ENCODE data around the gene SELENOW. TPM values are rescaled to one million over a fixed set of nuclear protein-coding genes. Genes with fewer than 3 reads are reported as not detected.
"Not testable (repeated sequence)": the region's sequence is repeated elsewhere in the genome, so short reads cannot be mapped to it uniquely, and the experiment has no call there.

SELENOW gene
- total RNA-seq, 1 donor from 2014 or later = 127 TPM

- DNase-seq (ENCODE audit: low spot score in 2 of 2, unreplicated experiment in 2 of 2) = no peak
- H3K4me1 Mint-ChIP-seq = peaks cover 8% of the 10 kb centered on the region
- no peaks in the 10 kb centered on the region for H3K27me3 Mint-ChIP-seq (ENCODE audit: low read depth)
- TF ChIP-seq CTCF (IDR thresholded peaks at IDR 0.05; ENCODE audit: unreplicated experiment) = no peak
- no peaks in the 10 kb centered on the region for H3K9me3 Mint-ChIP-seq
- H3K27ac Mint-ChIP-seq = no peak overlapping the region
- no peak overlapping the region for H3K4me3 Mint-ChIP-seq
- no peaks in the 10 kb centered on the region for H3K36me3 Mint-ChIP-seq
These were observed 12.2 kb upstream of the SELENOW start for GRCh38 chr19:47766359-47766620.

GRCh38 chr19:47766670-47767069, 11.8 kb upstream of the SELENOW start:
- H3K27me3 Mint-ChIP-seq (ENCODE audit: low read depth) = no peaks in the 10 kb centered on the region
- DNase-seq (ENCODE audit: low spot score in 2 of 2, unreplicated experiment in 2 of 2) = no peak
- peaks cover 8% of the 10 kb centered on the region for H3K4me1 Mint-ChIP-seq
- H3K4me3 Mint-ChIP-seq = no peak overlapping the region
- no peaks in the 10 kb centered on the region for H3K36me3 Mint-ChIP-seq
- no peak for TF ChIP-seq CTCF (IDR thresholded peaks at IDR 0.05; ENCODE audit: unreplicated experiment)
- no peak overlapping the region for H3K27ac Mint-ChIP-seq
- no peaks in the 10 kb centered on the region for H3K9me3 Mint-ChIP-seq

GRCh38 chr19:47767349-47767748, 11.2 kb upstream of the SELENOW start:
- no peaks in the 10 kb centered on the region for H3K27me3 Mint-ChIP-seq (ENCODE audit: low read depth)
- H3K4me3 Mint-ChIP-seq = no peak overlapping the region
- no peak overlapping the region for H3K27ac Mint-ChIP-seq
- no peaks in the 10 kb centered on the region for H3K9me3 Mint-ChIP-seq
- DNase-seq (ENCODE audit: low spot score in 2 of 2, unreplicated experiment in 2 of 2) = no peak
- no peaks in the 10 kb centered on the region for H3K36me3 Mint-ChIP-seq
- no peak for TF ChIP-seq CTCF (IDR thresholded peaks at IDR 0.05; ENCODE audit: unreplicated experiment)
- H3K4me1 Mint-ChIP-seq = peaks cover 8% of the 10 kb centered on the region

- Mint-ChIP-seq H3K4me1 (peaks cover 8% of the 10 kb centered on the region), H3K4me3 (no peak overlapping the region), H3K27ac (no peak overlapping the region), H3K27me3 (ENCODE audit: low read depth) (no peaks in the 10 kb centered on the region), H3K36me3 (no peaks in the 10 kb centered on the region), H3K9me3 (no peaks in the 10 kb centered on the region)
- DNase-seq (ENCODE audit: low spot score in 2 of 2, unreplicated experiment in 2 of 2) = no peak
- TF ChIP-seq CTCF (IDR thresholded peaks at IDR 0.05; ENCODE audit: unreplicated experiment) = no peak
These were observed 9.9 kb upstream of the SELENOW start for GRCh38 chr19:47768604-47769003.

GRCh38 chr19:47769534-47769933, 9.0 kb upstream of the SELENOW start:
- Mint-ChIP-seq H3K4me3 (no peak overlapping the region), H3K27ac (no peak overlapping the region), H3K9me3 (no peaks in the 10 kb centered on the region), H3K36me3 (no peaks in the 10 kb centered on the region), H3K27me3 (ENCODE audit: low read depth) (no peaks in the 10 kb centered on the region), H3K4me1 (peaks cover 8% of the 10 kb centered on the region)
- DNase-seq (ENCODE audit: low spot score in 2 of 2, unreplicated experiment in 2 of 2) = no peak
- TF ChIP-seq CTCF (IDR thresholded peaks at IDR 0.05; ENCODE audit: unreplicated experiment) = no peak

- not testable (repeated sequence) for H3K27me3 Mint-ChIP-seq (ENCODE audit: low read depth); H3K36me3 Mint-ChIP-seq; DNase-seq (ENCODE audit: low spot score in 2 of 2, unreplicated experiment in 2 of 2); H3K27ac Mint-ChIP-seq; H3K4me3 Mint-ChIP-seq; H3K9me3 Mint-ChIP-seq; H3K4me1 Mint-ChIP-seq
These were observed 7.2 kb upstream of the SELENOW start for GRCh38 chr19:47771291-47771690.
